Islet precursor cell (in vitro differentiated cells): ENCODE measurements around the gene MC1R.
"Not testable (repeated sequence)": the region's sequence is repeated elsewhere in the genome, so short reads cannot be mapped to it uniquely, and the experiment has no call there.

Source experiments
- DNase-seq: peaks from one replicate; pipeline ENCODE4 v3.0.0-alpha.2; 2018

MC1R gene

GRCh38 chr16:89914642-89915285 lies 3.9 kb upstream of the MC1R start:
- DNase-seq = not testable (repeated sequence)

GRCh38 chr16:89915303-89916232 lies 3.1 kb upstream of the MC1R start:
- DNase-seq = no peak

- peak; percentile 95 for DNase-seq
Observed at GRCh38 chr16:89917773-89918452, 749 bp upstream of the MC1R start.

GRCh38 chr16:89919535-89920406 lies 1.1 kb downstream of the MC1R start:
- DNase-seq = no peak

GRCh38 chr16:89920723-89921122 lies 2.1 kb downstream of the MC1R start:
- DNase-seq = peak; percentile 77

- peak; percentile 66 for DNase-seq
Observed at GRCh38 chr16:89921131-89921701, 2.6 kb downstream of the MC1R start.

GRCh38 chr16:89921702-89922476 lies 3.2 kb downstream of the MC1R start:
- DNase-seq = peak; percentile 99

- DNase-seq = peak; percentile 99
Observed at GRCh38 chr16:89922477-89922883, 3.8 kb downstream of the MC1R start.

- peak; percentile 90 for DNase-seq
Observed at GRCh38 chr16:89922884-89923639, 4.4 kb downstream of the MC1R start, which contains the start of gene TUBB3. Gene TUBB3 (plus strand): TSS chr16:89923342. CDS start chr16:89923402, 60 bp downstream.

- peak; percentile 69 for DNase-seq
Observed at GRCh38 chr16:89923640-89924296, 5.1 kb downstream of the MC1R start.

GRCh38 chr16:89924297-89924924 lies 5.7 kb downstream of the MC1R start:
- DNase-seq = peak; percentile 72

GRCh38 chr16:89924925-89925307 lies 6.3 kb downstream of the MC1R start:
- peak; percentile 68 for DNase-seq

GRCh38 chr16:89925596-89926079 lies 7.0 kb downstream of the MC1R start:
- DNase-seq = no peak

GRCh38 chr16:89931305-89931896 lies 12.7 kb downstream of the MC1R start:
- DNase-seq = no peak

- DNase-seq = no peak
Observed at GRCh38 chr16:89931964-89932363, 13.3 kb downstream of the MC1R start.

- not testable (repeated sequence) for DNase-seq
Observed at GRCh38 chr16:89934019-89934418, 15.4 kb downstream of the MC1R start.

- no peak for DNase-seq
Observed at GRCh38 chr16:89934611-89935553, 16.2 kb downstream of the MC1R start.

- not testable (repeated sequence) for DNase-seq
Observed at GRCh38 chr16:89935620-89936019, 17.0 kb downstream of the MC1R start.
